HCT116 (cell line): ENCODE results near the gene RTKN2.

Experiments used
- CEBPB ChIP-seq: IDR thresholded peaks from 2 replicates; pipeline ENCODE4 v1.6.1; 2012; ENCODE audit warnings: low read depth
- EZH2 ChIP-seq: fragments of 200-600 bp; sonication (generic); IDR thresholded peaks from 2 replicates; pipeline ENCODE4 v1.6.1; 2017; ENCODE audit warnings: antibody characterized with exemption, mixed run types
- EZH2phosphoT487 ChIP-seq: fragments of 200-600 bp; IDR thresholded peaks from 2 replicates; pipeline ENCODE4 v1.6.1; 2018; ENCODE audit warnings: antibody characterized with exemption, borderline replicate concordance
- POLR2A ChIP-seq: IDR thresholded peaks from 2 replicates; pipeline ENCODE4 v1.7.0; 2011; ENCODE audit warnings: borderline replicate concordance; ENCODE audit not compliant: insufficient read depth, insufficient read length; ENCODE audit errors: extremely low read depth
- POLR2AphosphoS5 ChIP-seq: IDR thresholded peaks from 2 replicates; pipeline ENCODE4 v1.6.1; 2011; ENCODE audit warnings: mild to moderate bottlenecking, low read depth, low read length, moderate library complexity
- SRF ChIP-seq: IDR thresholded peaks from 2 replicates; pipeline ENCODE4 v1.6.1; 2012; ENCODE audit warnings: low read depth
- TF ChIP-seq, protein P1 (sequence below), 3 experiments: fragments of 200-600 bp in 1 of 3; sonication (generic) in 1 of 3; IDR thresholded peaks in 2 of 3; conservative IDR thresholded peaks in 1 of 3; 2 replicates each; pipeline ENCODE4 v1.5.1; 2012 to 2017; ENCODE audit warnings: low read depth in 2 of 3, low read length in 2 of 3, antibody characterized with exemption in 1 of 3, borderline replicate concordance in 1 of 3, control low read depth in 1 of 3, mild to moderate bottlenecking in 1 of 3, mixed read lengths in 1 of 3, mixed run types in 1 of 3, moderate library complexity in 1 of 3; ENCODE audit not compliant: insufficient read depth in 1 of 3
- TF ChIP-seq, protein P2 (sequence below): IDR thresholded peaks from 2 replicates; pipeline ENCODE4 v1.6.1; 2012

DNA sequence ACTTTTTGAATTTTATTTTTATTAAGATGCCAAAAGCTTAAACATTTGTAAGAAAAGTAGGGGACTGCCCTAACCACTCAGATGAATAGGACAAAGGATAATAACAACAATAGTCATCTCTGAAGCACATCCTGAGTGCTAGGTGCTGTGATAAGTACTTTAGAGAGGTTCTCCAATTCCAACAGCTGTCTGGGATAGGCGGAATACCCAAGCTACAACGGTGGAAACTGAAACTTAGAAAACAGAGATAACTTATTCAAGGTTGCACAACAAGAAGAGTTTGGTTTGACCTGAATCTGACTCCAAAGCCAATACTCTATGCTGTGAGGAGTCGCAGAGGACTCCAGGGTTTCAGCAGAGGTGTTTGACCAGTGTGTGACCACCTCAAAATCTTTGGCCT lies 2.0 kb downstream of the RTKN2 start:
- no peak for TF ChIP-seq SRF
- no peak for TF ChIP-seq POLR2AphosphoS5
- TF ChIP-seq, protein P1, sequence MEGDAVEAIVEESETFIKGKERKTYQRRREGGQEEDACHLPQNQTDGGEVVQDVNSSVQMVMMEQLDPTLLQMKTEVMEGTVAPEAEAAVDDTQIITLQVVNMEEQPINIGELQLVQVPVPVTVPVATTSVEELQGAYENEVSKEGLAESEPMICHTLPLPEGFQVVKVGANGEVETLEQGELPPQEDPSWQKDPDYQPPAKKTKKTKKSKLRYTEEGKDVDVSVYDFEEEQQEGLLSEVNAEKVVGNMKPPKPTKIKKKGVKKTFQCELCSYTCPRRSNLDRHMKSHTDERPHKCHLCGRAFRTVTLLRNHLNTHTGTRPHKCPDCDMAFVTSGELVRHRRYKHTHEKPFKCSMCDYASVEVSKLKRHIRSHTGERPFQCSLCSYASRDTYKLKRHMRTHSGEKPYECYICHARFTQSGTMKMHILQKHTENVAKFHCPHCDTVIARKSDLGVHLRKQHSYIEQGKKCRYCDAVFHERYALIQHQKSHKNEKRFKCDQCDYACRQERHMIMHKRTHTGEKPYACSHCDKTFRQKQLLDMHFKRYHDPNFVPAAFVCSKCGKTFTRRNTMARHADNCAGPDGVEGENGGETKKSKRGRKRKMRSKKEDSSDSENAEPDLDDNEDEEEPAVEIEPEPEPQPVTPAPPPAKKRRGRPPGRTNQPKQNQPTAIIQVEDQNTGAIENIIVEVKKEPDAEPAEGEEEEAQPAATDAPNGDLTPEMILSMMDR (IDR thresholded peaks at IDR 0.05 in 2 of 3, conservative IDR thresholded peaks at IDR 0.05 in 1 of 3; ENCODE audit: borderline replicate concordance in 1 of 3, insufficient read depth in 1 of 3, low read depth in 2 of 3, low read length in 2 of 3), result no peak
- TF ChIP-seq EZH2, result no peak
- TF ChIP-seq, protein P2, sequence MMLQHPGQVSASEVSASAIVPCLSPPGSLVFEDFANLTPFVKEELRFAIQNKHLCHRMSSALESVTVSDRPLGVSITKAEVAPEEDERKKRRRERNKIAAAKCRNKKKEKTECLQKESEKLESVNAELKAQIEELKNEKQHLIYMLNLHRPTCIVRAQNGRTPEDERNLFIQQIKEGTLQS, result no peak
- TF ChIP-seq CEBPB, result no peak
- no peak for TF ChIP-seq POLR2A
- TF ChIP-seq EZH2phosphoT487, result no peak
